ENCODE data around the gene CCDC88C.

DNA sequence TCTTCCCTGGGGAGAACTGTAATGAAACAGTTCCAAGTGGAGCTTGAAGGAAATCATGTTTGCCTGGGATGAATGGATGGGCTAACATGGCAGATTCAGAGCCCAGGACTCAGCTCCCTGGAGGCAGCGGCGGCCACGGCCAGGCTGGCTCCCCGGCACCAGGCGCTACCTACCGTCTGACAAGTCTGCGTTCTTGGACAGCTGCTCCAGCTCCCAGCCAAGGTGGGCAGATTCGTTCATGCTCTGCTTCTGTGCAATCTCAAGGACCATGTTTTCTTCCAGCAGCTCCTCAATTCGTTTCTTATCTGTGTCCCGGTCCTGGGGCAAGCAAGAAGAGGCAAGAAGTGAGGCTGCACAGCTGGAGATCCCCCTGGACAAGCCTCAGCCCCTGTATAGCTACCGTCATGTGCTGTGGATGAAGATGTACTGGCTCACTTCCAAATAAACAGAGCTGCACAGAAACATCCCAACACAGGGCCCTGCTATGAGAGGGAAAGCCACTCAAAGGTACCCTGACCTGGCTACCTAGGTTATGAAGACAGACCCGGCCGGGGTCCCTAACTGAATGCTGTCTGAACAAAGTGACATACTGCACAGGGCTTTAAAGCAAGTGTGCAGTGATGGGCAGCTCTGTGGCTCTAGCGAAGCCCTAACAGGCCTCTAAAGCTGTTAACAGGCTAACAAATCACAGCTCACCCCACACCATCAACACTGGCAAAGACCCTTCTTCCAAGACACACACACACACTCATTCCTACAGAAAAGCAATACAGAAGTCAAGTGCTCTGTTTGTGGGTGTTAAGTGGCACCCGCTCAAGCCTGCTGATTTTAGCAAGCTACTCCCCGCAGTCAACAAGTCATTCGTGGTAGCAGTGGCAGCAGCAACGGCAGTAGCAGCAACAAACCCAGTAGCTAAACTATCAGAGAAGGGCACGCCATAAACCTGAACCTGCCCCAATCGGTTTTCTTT is 92.7 kb downstream of the CCDC88C start:
- TF ChIP-seq, protein P1, sequence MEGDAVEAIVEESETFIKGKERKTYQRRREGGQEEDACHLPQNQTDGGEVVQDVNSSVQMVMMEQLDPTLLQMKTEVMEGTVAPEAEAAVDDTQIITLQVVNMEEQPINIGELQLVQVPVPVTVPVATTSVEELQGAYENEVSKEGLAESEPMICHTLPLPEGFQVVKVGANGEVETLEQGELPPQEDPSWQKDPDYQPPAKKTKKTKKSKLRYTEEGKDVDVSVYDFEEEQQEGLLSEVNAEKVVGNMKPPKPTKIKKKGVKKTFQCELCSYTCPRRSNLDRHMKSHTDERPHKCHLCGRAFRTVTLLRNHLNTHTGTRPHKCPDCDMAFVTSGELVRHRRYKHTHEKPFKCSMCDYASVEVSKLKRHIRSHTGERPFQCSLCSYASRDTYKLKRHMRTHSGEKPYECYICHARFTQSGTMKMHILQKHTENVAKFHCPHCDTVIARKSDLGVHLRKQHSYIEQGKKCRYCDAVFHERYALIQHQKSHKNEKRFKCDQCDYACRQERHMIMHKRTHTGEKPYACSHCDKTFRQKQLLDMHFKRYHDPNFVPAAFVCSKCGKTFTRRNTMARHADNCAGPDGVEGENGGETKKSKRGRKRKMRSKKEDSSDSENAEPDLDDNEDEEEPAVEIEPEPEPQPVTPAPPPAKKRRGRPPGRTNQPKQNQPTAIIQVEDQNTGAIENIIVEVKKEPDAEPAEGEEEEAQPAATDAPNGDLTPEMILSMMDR (conservative IDR thresholded peaks at IDR 0.05; ENCODE audit: low read length): no peak
- TF ChIP-seq EZH2phosphoT487 (IDR thresholded peaks at IDR 0.05; ENCODE audit: borderline replicate concordance, low read depth, low read length): no peak

All from OCI-LY7 (cell line).